ENCODE data around the gene ZNF558.

The ZNF558 gene

DNA sequence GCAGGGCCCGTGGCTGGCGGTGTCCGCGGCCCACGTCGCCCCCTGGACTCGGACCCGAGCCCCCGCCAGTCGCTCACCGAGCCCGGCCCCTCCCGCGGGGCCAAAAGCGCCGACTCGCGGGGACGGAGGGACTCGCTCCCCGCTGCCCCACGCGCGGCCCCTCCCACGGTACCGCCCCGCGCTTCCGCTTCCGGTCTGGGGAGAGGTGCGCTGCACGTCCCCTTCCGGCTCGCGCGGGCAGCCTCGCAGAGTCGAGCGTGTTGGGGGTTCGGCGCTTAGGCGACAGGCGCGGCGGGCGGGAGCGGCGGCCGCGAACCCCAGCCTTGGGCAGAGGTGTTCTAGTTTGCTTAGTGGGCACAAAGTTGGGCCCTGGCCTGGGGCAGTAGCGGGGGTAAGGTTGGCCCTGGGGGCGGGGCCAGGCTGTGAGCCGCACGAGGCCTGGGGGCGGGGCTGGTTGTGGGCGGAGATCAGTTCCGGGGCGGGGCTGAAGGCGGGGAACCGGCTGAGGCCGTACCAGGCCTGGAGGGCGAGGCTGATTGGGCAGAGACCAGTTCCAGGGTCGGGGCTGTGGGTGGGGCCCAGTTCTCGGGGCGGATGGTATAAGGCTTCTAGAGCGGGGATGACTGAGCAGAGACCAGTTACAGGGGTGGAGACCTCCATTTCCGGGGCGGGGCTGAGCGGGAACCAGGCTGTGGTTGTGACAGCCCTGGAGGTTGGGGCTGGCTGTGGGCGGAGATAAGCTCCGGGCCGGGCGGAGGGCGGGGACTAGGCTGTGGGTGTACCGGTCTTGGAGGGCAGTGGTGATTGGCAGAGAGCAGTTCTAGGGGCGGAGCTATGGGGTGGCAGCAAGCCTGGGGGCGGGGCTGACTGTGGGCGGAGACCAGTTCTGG is at the start of gene ZNF558, which contains the start of gene MBD3L1:
Gene ZNF558, minus strand, starts transcription at position 173 of the 890 bp plus-strand sequence. CDS start 9,645 bp downstream, outside the sequence.
Gene MBD3L1, plus strand, starts transcription at position 246 of the 890 bp plus-strand sequence. CDS start 10,302 bp downstream, outside the sequence.
- DNase-seq: peak; percentile 100

DNA sequence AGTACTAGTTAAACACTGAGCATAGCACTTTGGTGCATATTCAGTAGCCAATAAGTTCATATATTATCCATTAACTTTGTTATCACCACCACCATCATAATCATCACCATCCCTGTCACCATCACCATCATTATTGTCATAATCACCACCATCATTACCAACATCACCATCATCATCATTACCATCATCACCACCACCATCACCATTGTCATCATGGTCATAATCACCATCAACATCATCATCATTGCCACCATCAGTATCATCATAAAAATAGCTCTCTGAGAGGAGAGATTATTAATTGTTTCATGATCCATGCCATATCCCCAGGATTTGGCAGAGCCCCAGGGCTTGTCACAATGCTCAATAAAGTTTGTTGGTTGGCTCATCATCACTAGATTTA is 49.4 kb upstream of the ZNF558 start:
- DNase-seq: no peak

DNA sequence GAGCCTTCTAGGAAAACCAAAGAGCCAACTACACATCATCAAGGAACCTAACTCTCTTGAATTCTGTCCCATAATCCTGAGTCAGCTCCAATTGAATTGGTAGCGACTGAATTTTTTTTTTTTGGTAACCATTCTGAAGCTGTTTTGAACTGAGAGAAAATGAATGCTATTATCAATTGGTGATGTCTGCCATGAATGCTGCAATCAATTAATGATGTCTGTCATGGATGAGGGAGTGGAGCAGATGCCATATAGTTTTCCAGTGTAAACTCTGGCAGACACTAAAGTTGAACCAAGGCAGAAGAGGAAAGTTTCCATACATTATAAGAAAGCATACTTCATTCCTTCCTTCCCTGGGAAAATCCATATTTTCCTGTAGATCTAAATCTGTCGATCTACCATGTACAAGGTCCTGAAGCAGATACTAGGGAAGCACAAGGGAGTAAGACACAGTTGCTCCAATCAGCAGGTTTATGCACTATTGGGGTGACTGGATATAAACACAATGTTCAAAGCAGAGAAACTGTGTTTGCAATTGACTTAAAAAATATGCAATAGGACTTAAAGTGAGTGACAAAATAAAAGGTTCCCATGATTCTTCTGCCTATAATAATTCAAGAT is 48.9 kb upstream of the ZNF558 start:
- no peak for DNase-seq

DNA sequence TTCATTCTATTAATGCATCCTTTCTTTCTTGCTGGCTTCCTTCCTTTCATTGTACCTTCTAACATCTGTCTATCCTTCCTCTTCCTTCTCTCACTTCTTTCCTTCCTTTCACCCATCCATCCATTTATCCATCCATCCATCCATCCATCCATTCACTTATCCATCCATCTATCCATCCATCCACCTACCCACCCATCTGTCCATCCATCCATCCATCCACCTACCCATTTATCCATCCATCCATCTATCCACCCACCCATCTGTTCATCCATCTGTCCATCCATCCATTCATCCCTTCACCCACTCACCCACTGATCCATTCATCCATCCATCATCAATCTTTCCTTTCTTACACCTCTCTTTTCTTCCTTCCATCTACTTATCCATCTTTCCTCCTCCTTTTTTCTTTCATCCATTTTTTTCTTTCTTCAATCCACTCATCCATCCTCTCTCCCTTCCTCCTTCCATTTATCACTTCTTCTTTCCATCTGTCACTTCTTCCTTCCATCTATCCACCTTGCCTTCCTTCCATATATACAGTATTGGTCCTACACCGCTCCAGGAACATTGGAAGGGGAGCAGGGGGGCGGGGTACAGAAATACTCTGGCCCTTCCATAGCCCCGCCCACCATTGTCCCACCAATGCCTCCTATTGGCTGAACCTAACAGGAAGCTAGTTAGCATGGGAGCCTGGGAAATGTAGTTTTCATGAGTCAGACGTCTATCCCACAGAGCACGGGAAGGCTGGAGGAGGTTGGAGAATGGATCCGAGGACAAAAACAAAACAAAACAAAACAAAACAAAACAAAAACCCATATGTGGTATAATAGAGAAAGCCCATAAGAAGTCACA is 46.0 kb upstream of the ZNF558 start:
- no peak for DNase-seq

DNA sequence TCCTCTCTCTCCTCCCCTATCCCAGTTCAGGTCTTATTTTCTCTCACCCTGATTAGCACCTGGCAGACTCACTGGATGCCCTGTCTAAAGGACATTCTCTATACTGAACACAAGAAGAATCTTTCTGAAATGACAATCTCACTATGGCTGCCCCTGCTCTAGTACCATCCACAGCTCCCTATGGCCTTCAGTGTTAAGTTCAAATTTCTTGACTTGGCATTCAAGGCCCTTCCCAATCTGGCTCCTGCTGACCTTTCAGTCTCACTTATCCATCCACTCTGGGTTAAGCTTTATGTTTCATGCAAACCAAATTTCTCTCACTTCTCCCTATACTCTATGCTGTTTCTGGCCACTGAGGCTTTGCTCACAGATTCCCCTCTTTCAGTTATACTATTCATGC is 34.2 kb upstream of the ZNF558 start:
- DNase-seq: no peak

DNA sequence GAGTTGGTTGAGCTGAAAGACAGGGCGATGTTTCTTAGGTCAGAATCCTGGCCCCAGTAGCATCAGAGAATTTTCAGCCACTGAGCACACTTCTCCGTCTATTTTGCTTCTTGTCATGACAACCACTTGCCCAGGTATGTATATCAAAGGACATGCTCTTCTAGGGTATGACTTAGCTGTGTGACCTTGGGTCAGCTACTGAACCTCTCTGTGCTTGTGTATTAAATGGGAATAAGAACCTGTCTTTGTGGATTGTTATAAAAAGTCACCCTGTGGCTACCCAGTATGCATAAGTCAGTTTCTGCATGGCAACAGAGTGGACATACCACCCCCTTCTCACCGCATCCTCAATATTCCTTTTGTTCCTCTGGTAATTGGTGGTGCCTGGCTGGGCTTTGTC is 26.2 kb upstream of the ZNF558 start:
- no peak for DNase-seq

DNA sequence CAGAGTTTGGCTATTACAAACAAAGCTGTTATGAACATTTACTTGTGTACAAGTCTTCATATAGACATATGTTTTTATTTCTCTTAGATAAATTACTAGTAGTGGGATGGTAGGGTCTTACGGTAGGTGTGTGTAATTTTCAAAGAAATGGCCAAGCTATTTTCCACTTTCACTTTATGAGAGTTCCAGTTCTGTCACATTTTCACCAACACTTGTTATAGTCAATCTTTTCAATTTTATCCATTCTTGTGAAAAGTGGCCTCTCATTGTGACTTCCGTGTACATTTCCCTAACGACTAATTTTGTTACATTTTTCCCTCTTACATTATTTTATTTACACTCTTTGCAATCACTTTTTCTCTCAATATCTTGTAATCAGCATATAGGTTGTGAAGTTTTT is 18.4 kb upstream of the ZNF558 start:
- no peak for DNase-seq

DNA sequence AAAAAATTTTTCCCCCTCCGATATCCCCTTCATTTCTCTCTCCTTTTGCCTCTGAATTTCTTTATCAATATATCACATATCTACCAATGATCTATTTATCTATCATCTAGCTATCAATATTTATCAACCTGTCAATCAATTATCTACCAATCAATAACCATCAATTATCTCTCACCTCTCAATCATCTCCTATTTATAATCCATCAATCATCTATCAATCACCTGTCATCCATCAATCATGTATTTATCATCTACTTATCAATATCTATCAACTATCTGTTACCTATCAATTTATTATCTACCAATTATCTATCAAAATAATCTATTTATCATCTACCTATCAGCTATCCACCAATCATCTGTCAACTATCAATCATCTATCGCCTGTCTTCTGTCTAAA is 17.1 kb upstream of the ZNF558 start:
- DNase-seq: no peak

DNA sequence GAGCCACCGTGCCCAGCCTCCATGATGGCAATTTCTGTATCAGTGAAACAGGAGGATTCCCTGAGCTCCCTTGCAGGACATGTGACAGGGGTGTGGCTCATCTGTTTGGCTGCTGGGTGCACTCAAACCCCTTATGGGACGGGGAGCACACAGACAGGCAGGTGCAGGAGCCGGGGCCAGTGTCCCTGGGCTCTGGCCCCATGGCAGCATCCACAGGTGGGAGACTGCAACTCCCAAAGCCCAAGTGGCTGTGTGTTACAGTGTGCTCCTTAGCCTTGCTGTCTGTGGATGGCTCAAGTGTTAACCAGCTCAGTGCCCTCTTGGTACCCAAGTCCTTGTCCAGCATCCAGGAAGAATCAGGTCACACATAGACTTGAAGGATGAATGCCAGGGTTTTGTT is 14.7 kb upstream of the ZNF558 start:
- no peak for DNase-seq

DNA sequence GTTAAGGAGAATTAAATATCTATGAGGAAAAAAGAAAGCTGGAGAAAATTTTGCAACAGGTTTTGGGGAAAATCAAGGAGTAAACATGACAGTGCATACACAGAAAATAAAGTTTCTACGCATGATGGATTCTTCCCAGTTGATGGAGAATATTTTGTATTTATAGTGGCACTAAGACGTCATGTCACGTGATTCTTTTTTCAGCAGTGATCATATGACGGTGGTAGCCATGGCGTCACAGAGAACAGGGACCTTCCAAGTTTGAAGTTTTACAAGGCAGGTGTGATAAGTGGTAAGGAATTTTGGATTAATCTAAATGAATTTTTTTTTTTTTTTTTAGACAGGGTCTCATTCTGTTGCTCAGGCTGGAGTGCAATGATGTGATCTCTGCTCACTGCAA is 8.6 kb upstream of the ZNF558 start:
- no peak for DNase-seq

DNA sequence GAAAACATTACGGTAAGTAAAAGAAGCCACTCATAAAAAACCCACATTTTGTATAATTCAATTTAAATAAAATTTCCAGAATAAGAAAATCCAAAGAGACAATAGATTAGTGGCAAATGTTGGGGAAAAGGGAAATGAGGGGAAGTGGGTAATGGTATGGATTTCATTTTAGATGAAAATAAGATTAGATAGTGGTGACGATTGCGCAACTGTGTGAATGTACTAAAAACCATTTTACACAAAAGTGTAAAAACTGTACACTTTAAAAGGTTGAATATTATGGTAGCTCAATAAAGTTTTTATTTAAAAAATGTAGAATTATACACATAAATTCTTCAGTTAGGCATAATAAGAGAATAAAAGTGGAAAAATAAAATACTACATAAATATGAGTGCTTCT is 3.8 kb upstream of the ZNF558 start:
- no peak for DNase-seq

DNA sequence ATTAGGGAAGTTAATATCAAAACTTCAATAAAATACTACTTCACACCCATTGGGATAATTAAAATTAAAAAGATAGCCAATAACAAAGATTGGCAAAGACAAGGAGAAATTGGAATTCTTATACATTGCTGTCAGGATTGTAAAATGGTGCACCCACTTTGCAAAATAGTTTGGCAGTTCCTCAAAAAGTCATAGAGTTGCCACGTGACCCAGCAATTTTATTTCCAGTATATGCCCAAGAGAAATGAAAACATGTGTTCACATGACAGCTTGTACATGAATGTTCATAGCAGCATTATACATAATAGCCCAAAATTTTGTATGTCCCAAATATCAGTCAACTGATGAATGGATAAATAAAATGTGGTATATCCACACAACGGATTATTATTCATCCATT is 3.3 kb upstream of the ZNF558 start:
- no peak for DNase-seq

DNA sequence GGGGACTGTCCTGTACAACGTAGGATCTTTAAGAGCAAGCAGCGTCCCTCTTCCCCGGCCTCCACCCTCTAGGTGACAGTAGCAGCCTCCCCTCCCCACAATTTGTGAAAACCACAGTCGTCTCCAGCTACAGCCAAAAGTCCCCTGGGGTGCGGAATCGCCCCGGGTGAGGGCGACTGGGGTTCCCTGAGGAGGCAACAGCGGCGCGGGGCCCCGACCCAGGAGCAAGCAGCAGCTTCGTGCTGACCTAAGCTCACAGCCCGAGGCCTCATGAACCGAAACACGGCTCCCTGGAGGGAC is 322 bp downstream of the ZNF558 start:
- DNase-seq: no peak

DNA sequence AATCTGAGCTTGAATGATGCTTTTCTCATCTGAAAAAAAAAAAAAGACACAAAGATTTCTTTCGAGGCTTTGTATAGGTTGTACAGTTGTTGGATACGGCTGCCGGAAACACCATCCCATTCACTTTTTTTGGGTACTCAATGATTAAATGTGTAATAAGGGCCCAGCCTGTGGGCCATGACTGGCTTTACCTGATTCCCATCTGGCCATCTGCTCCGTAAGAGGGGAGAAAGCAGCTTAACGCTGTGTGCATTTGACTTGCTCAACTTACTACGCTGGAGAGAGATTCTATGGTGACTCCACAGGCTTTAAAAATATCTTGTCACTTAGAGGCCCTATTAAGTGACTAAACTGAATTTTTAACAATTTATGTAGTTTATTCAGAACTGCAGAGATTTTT is 731 bp downstream of the ZNF558 start:
- no peak for DNase-seq

DNA sequence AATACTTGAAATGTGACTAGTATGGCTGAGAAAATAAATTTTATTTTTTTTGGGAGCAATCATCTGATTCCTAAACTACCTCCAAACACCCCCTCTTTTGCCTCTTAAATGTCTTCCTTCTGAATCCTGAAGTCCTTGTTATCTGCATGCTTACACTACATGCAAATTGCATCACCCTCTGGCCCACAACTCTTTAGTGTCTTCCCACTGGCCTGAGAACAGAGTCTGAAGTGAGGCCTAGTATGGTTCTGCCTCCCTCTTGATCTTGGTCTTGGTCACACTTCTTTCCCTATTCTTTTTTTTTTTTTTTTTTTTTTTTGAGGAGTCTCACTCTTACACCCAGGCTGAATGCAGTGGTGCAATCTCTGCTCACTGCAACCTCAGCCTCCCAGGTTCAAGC is 4.8 kb downstream of the ZNF558 start:
- DNase-seq: no peak

DNA sequence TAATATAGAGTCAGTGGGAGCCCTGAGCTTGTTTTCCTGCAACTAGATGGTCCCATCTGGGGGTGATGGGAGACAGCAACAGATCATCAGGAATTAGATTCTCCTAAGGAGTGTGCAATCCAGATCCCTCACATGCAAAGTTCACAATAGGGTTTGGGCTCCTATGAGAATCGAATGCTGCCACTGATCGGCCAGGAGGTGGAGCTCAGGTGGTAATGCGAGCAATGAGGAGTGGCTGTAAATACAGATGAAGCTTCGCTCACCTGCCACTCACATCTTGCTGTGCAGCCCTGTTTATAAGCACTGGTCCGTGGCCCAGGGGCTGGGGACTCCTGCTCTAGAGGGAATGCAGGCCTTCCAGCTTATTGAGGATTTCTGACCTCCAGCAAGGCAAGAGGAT is 5.7 kb downstream of the ZNF558 start:
- DNase-seq: no peak

DNA sequence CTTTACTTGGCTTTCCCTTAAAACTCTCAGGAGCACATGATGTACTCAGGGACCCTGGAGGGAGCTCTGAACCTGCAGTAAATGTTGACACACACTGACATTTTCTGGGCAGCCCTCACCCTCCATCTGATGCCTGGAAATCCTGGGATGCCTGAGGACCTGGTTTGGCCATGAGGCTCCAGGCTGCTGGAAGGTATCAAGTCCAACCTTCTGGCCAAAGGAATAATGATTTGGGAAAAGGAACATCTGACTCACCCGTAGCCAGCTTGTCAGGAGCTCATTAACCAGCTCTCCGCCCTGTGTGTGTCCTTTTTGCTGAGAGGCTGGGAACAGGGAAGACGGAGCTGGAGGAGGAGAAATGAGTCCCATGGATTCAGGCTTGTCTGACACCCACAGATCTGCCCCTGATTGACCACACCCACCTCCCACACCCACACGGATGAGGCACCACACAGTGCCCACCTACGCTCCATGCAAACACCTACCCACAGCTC is 10.3 kb downstream of the ZNF558 start:
- no peak for DNase-seq

DNA sequence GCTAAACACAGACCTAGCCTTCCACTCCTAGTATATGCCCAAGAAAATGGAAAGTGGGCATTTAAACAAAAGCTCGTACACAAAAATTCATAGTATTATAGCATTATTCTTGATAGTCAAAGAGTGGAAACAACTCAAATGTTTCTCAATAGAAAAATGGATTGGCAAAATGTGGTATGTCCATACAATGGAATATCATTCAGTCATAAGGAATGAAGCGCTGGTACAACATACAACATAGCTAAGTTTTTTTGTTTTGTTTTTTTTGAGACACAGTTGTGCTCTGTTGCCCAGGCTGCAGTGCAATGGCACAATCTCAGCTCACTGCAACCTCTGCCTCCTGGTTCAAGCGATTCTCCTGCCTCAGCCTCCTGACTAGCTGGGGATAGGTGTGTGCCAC is 11.9 kb downstream of the ZNF558 start:
- DNase-seq: no peak

DNA sequence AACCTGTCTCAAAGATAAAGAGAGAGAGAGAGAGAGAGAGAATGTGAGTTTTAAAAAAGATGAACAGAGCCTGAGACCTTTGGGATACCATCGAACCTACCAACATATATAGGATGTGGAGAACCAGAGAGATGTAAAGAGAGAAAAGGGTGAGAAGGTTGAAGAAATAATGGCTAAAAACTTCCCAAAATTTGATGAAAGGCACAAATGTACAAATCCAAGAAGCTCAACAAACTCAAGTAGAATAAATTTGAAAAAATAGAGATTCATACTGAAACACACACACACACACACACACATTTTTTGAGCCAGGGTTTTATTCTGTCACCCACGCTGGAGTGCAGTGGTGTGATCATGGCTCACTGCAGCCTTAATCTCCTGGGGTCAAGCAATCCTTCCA is 16.3 kb downstream of the ZNF558 start:
- DNase-seq: no peak

DNA sequence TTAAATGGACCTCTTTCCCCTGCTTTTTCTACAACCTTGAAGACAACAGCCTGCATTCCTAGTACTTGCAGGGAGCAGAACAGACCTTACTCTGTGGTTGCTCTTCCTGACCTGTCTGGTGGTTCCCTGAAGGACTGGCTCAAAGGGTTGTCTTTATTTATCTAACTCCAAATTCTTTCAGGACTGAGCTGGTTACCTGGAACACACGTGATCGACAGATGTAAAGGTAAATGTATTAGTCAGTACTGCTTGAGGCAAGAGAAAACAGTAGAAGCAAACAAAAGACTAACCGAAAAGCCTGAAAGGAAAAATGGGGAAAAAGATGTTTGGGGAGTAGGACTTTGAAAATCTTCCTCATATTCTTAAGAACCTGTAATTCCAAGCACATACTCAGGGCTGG is 17.9 kb downstream of the ZNF558 start:
- DNase-seq: no peak

DNA sequence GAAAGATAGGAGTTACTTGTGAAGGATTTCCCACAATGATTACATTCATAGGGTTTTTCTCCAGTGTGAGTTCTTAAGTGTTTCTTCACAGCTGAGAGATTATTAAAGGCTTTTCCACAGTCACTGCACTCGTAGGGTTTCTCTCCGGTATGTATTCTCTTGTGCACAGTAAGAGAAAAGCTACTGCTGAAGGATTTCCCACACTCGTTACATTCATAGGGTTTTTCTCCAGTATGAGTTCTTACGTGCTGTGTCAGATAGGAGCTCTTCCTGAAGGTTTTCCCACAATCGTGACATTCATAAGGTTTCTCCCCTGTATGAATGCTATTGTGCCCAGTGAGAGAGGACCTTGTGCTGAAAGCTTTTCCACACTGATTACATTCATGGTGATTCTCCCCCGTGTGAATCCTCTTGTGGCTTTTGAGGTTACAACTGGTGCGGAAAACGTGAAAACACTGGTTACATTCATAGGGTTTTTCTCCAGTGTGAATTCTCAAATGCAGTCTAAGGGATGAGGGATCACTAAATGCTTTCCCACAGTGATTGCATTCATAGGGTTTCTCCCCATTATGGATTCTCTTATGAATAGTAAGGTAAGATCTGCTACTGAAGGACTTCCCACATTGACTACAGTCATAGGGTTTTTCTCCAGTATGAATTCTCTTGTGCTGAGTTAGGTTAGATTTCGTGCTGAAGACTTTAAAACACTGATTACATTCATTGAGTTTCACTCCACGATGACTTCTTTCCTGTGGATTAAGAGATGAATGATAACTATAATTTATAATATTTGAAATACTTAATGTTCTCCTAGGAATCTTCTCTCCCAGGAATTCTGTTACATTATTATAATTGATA is 20.6 kb downstream of the ZNF558 start:
- DNase-seq: no peak

DNA sequence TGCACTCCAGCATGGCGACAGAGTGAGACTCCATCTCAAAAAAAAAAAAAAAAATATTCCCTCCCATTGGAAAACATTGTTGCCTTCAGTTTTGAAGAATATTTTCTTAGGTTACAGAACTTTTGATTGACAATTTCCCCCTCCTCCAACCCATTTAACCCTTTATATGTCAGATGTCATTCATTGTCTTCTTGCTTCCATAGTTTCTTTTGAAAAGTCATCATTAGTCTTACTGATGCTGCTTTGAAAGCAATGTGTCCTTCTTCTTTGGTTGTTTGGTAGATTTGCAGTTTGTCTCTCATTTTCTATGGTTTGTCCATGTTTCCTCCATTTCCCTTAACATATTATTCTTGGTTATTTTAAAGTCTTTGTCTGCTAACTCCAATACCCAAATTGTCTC is 25.4 kb downstream of the ZNF558 start:
- no peak for DNase-seq

DNA sequence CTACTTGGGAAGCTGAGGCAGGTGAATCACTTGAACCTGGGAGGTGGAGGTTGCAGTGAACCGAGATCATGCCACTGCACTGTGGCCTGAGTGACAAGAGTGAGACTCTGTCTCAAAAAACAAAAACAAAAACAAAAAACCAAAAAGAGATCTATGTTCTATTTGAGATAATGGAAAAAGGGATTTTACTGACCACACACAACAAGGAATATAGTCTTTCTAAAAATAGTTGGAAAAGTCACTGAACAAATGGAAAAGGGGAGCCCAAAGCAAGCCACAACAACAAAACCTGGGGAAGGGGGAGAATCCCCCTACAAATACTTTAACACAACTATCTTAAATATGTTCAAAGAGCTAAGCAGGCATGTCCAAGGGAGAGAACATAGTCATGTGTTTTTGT is 37.3 kb downstream of the ZNF558 start:
- no peak for DNase-seq

Data from CD4-positive, alpha-beta T cell treated with Interleukin-4 for 1 hour (primary cell).